ENCODE data around the gene HEY2. TPM values are rescaled to one million over a fixed set of nuclear protein-coding genes. Genes with fewer than 3 reads are reported as not detected.

Gene HEY2
- total and polyA plus RNA-seq, 7 experiments from 2014 or later = 0.14 to 0.46 (median 0.44) TPM; not detected in 2

DNA sequence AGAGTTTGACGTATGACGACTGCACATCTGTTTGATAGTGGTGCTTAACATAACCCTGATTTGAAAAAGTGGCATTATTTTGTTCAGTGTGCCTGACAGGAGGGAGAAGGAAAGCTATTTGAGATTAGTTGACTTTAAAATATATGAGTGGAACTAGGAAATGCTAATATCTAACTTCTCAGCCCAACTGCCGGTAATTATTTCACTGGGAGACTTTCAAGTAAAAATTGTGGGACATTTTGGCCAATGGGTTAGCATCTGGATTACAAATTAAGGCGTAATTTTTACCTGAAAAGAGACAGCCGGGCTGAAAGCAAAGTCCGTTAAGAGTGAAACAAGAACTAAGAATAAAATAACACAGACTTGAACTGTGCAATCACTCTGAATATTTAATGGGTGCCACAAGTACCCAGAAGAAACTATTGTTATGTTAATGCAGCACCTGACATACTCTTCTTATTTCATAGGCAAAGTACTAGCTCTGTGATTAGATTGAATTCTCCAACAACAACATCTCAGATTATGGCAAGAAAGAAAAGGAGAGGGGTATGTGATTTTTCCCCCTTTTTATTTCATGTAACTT lies 2.0 kb downstream of the HEY2 start:
- ChIA-PET CTCF (interaction anchor here (0.7 to 1.8 kb wide), 4 partner anchors 27 to 459 kb away, joined by 3 to 8 read pairs (median 4); no protein-coding TSS in a partner anchor), POLR2A (interaction anchor here (0.6 to 2.4 kb wide), 5 partner anchors 28 to 441 kb away, joined by 3 to 9 read pairs (median 5); partner anchors contain the start of genes NCOA7 and TRMT11)
- H3K9me3 ChIP-seq (ENCODE audit: control insufficient read depth in 2 of 3, low read length in 3 of 3) = no peaks in the 10 kb centered on the region
- intact Hi-C loops (cut with micrococcal nuclease) = loop anchor here in 1 of 2 donors (5.0 kb wide), 3 partner anchors 54 to 879 kb away; partner anchors contain the start of gene TPD52L1
- Mint-ChIP-seq H3K9me3 (peaks cover 0 to 2% (median 0%) of the 10 kb centered on the region in 11 donors), H3K4me1 (peaks cover 21 to 45% (median 31%) of the 10 kb centered on the region in 7 donors), H3K4me3 (peak overlapping the region in 1 of 10 donors; percentile 0), H3K27ac (peak overlapping the region in 3 of 9 donors; percentile 38 to 59 (median 45)), H3K27me3 (peaks cover 13 to 81% (median 50%) of the 10 kb centered on the region in 5 donors), H3K36me3 (no peaks in the 10 kb centered on the region)
- H3K36me3 ChIP-seq (ENCODE audit: control insufficient read depth in 2 of 3, insufficient read depth in 3 of 3, low read length in 3 of 3) = no peaks in the 10 kb centered on the region
- no peak overlapping the region for H3K27ac ChIP-seq (ENCODE audit: low read depth, low read length)
- H3K4me1 ChIP-seq (ENCODE audit: control insufficient read depth in 2 of 2, insufficient read depth in 2 of 2, low read length in 2 of 2) = peaks cover 23 to 32% of the 10 kb centered on the region in 2 donors
- no peak overlapping the region for H3K4me3 ChIP-seq (ENCODE audit: low read length)
- ATAC-seq = no peak
- no peak for DNase-seq
- peaks cover 14 to 19% of the 10 kb centered on the region in 2 donors for H3K27me3 ChIP-seq (ENCODE audit: control insufficient read depth in 2 of 2, insufficient read depth in 2 of 2, low read length in 2 of 2)

GRCh38 chr6:125752773-125753172 lies 3.3 kb downstream of the HEY2 start:
- DNase-seq = no peak
- intact Hi-C loops (cut with micrococcal nuclease) = loop anchor here (1.0 to 5.0 kb wide), 6 partner anchors 55 to 880 kb away; partner anchors contain the start of gene TPD52L1 (in 1 of the 2)
- Histone ChIP-seq H3K27me3 (ENCODE audit: control insufficient read depth in 2 of 2, insufficient read depth in 2 of 2, low read length in 2 of 2) (peaks cover 14 to 19% of the 10 kb centered on the region in 2 donors), H3K9me3 (ENCODE audit: control insufficient read depth in 2 of 3, low read length in 3 of 3) (no peaks in the 10 kb centered on the region), H3K4me3 (ENCODE audit: low read length) (no peak overlapping the region), H3K27ac (ENCODE audit: low read depth, low read length) (no peak overlapping the region), H3K4me1 (ENCODE audit: control insufficient read depth in 2 of 2, insufficient read depth in 2 of 2, low read length in 2 of 2) (peaks cover 21% of the 10 kb centered on the region in 2 donors), H3K36me3 (ENCODE audit: control insufficient read depth in 2 of 3, insufficient read depth in 3 of 3, low read length in 3 of 3) (no peaks in the 10 kb centered on the region)
- Mint-ChIP-seq H3K27me3 (peaks cover 5 to 83% (median 45%) of the 10 kb centered on the region in 5 donors), H3K4me1 (peaks cover 13 to 35% (median 21%) of the 10 kb centered on the region in 7 donors), H3K4me3 (no peak overlapping the region), H3K36me3 (no peaks in the 10 kb centered on the region), H3K9me3 (peaks cover 0 to 2% (median 0%) of the 10 kb centered on the region in 11 donors), H3K27ac (no peak overlapping the region)
- no peak for ATAC-seq
- ChIA-PET CTCF (interaction anchor here (0.6 to 2.0 kb wide), 11 partner anchors 7 to 466 kb away, joined by 3 to 23 read pairs (median 5); no protein-coding TSS in a partner anchor), POLR2A (interaction anchor here (0.8 to 1.5 kb wide), 6 partner anchors 25 to 440 kb away, joined by 3 to 8 read pairs (median 3); partner anchors contain the start of gene NCOA7)

DNA sequence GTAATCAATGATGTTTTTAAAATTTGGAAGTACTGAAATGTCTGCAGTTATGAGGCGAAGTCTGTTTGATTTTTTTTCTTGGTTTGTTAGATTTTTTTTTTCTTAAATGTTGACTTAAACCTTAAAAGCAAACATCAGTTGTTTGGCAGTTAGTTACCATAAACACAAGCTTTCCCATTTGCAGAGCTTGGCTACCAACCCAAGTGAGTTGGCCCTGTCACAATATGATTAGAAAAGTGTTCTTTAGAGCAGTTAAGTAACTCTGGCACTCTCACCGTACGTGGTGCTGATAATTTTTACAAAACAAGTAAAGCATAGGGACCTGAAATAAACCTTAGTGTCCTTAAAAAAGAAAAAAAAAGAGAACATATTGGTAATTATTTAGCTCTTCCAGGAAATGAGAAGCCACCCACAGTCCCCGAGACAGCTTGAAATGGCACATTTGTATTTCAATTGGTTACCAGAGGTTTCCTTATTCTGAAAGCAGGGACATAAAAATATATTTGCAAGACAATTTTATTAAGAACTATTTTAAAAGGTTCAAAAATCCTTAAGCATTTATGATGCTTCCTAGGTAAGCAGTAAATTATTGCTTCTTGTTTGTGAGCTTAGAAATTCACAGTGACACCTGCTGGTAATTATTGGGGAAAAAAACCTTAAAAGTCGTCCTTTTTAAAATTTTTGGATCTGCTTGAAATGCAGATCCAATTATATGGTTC lies 3.9 kb downstream of the HEY2 start:
- DNase-seq = peak in 6 of 9 donors; percentile 13 to 37 (median 32)
- peaks cover 12 to 34% (median 20%) of the 10 kb centered on the region in 7 donors for H3K4me1 Mint-ChIP-seq

GRCh38 chr6:125753937-125754259 lies 4.5 kb downstream of the HEY2 start:
- intact Hi-C loops (cut with micrococcal nuclease) = loop anchor here (1.0 to 5.0 kb wide), 5 partner anchors 57 to 882 kb away; partner anchors contain the start of gene TPD52L1 (in 1 of the 2)
- H3K36me3 Mint-ChIP-seq = no peaks in the 10 kb centered on the region
- ATAC-seq = no peak
- no peaks in the 10 kb centered on the region for H3K36me3 ChIP-seq (ENCODE audit: control insufficient read depth in 2 of 3, insufficient read depth in 3 of 3, low read length in 3 of 3)
- H3K4me1 Mint-ChIP-seq = peaks cover 12 to 29% (median 17%) of the 10 kb centered on the region in 7 donors
- H3K27me3 ChIP-seq (ENCODE audit: control insufficient read depth in 2 of 2, insufficient read depth in 2 of 2, low read length in 2 of 2) = peaks cover 7 to 19% of the 10 kb centered on the region in 2 donors
- CTCF ChIA-PET = interaction anchor here (0.6 to 2.0 kb wide), 11 partner anchors 8 to 1782 kb away, joined by 3 to 23 read pairs (median 5); partner anchors contain the start of gene TRMT11
- POLR2A ChIA-PET = interaction anchor here (1.0 to 1.5 kb wide), 5 partner anchors 27 to 441 kb away, joined by 3 to 8 read pairs (median 3); partner anchors contain the start of gene NCOA7
- no peak overlapping the region for H3K4me3 ChIP-seq (ENCODE audit: low read length)
- no peak overlapping the region for H3K27ac ChIP-seq (ENCODE audit: low read depth, low read length)
- H3K9me3 ChIP-seq (ENCODE audit: control insufficient read depth in 2 of 3, low read length in 3 of 3) = no peaks in the 10 kb centered on the region
- H3K4me1 ChIP-seq (ENCODE audit: control insufficient read depth in 2 of 2, insufficient read depth in 2 of 2, low read length in 2 of 2) = peaks cover 9 to 11% of the 10 kb centered on the region in 2 donors
- H3K9me3 Mint-ChIP-seq = peaks cover 0 to 2% (median 0%) of the 10 kb centered on the region in 11 donors
- H3K27me3 Mint-ChIP-seq = peaks cover 5 to 73% (median 42%) of the 10 kb centered on the region in 5 donors
- H3K4me3 Mint-ChIP-seq = no peak overlapping the region
- H3K27ac Mint-ChIP-seq = no peak overlapping the region
- DNase-seq = no peak

More for the DNA sequence above, 3.9 kb downstream of the HEY2 start:
- H3K9me3 ChIP-seq (ENCODE audit: control insufficient read depth in 2 of 3, low read length in 3 of 3) = no peaks in the 10 kb centered on the region
- H3K4me1 ChIP-seq (ENCODE audit: control insufficient read depth in 2 of 2, insufficient read depth in 2 of 2, low read length in 2 of 2) = peaks cover 14 to 16% of the 10 kb centered on the region in 2 donors
- CTCF ChIA-PET = interaction anchor here (0.6 to 2.0 kb wide), 16 partner anchors 8 to 1783 kb away, joined by 3 to 23 read pairs (median 4); no protein-coding TSS in a partner anchor
- no peak overlapping the region for H3K4me3 ChIP-seq (ENCODE audit: low read length)
- no peaks in the 10 kb centered on the region for H3K36me3 Mint-ChIP-seq
- no peaks in the 10 kb centered on the region for H3K36me3 ChIP-seq (ENCODE audit: control insufficient read depth in 2 of 3, insufficient read depth in 3 of 3, low read length in 3 of 3)
- intact Hi-C loops (cut with micrococcal nuclease) = loop anchor here (1.0 to 5.0 kb wide), 5 partner anchors 56 to 881 kb away; partner anchors contain the start of gene TPD52L1 (in 1 of the 2)
- ATAC-seq = no peak
- peaks cover 0 to 2% (median 0%) of the 10 kb centered on the region in 11 donors for H3K9me3 Mint-ChIP-seq
- POLR2A ChIA-PET = interaction anchor here (0.8 to 1.5 kb wide), 6 partner anchors 24 to 440 kb away, joined by 3 to 8 read pairs (median 3); partner anchors contain the start of gene NCOA7
- no peak overlapping the region for H3K27ac Mint-ChIP-seq
- no peak overlapping the region for H3K27ac ChIP-seq (ENCODE audit: low read depth, low read length)
- H3K4me3 Mint-ChIP-seq = no peak overlapping the region
- peaks cover 5 to 77% (median 45%) of the 10 kb centered on the region in 5 donors for H3K27me3 Mint-ChIP-seq
- peaks cover 11 to 19% of the 10 kb centered on the region in 2 donors for H3K27me3 ChIP-seq (ENCODE audit: control insufficient read depth in 2 of 2, insufficient read depth in 2 of 2, low read length in 2 of 2)

GRCh38 chr6:125754566-125754965 lies 5.1 kb downstream of the HEY2 start:
- DNase-seq (no peak), ATAC-seq (no peak)
- H3K27me3 Mint-ChIP-seq = peaks cover 11 to 79% (median 46%) of the 10 kb centered on the region in 5 donors
- Histone ChIP-seq H3K4me1 (ENCODE audit: control insufficient read depth in 2 of 2, insufficient read depth in 2 of 2, low read length in 2 of 2) (peaks cover 8 to 9% of the 10 kb centered on the region in 2 donors), H3K36me3 (ENCODE audit: control insufficient read depth in 2 of 3, insufficient read depth in 3 of 3, low read length in 3 of 3) (no peaks in the 10 kb centered on the region), H3K27ac (ENCODE audit: low read depth, low read length) (no peak overlapping the region), H3K27me3 (ENCODE audit: control insufficient read depth in 2 of 2, insufficient read depth in 2 of 2, low read length in 2 of 2) (peaks cover 8 to 19% of the 10 kb centered on the region in 2 donors), H3K4me3 (ENCODE audit: low read length) (no peak overlapping the region), H3K9me3 (ENCODE audit: control insufficient read depth in 2 of 3, low read length in 3 of 3) (no peaks in the 10 kb centered on the region)
- H3K36me3 Mint-ChIP-seq = peaks cover 0 to 5% (median 0%) of the 10 kb centered on the region in 5 donors
- H3K4me3 Mint-ChIP-seq = no peak overlapping the region
- intact Hi-C loops (cut with micrococcal nuclease) = loop anchor here in 1 of 2 donors (5.0 kb wide), 3 partner anchors 57 to 882 kb away; partner anchors contain the start of gene TPD52L1
- ChIA-PET POLR2A (interaction anchor here (1.5 kb wide), 1 partner anchor 203 kb away, joined by 3 read pairs; no protein-coding TSS in a partner anchor), CTCF (interaction anchor here (0.7 to 2.0 kb wide), 4 partner anchors 10 to 444 kb away, joined by 3 to 23 read pairs (median 6); partner anchors contain the start of gene TRMT11)
- H3K27ac Mint-ChIP-seq = no peak overlapping the region
- H3K4me1 Mint-ChIP-seq = peaks cover 11 to 29% (median 17%) of the 10 kb centered on the region in 7 donors
- peaks cover 0 to 7% (median 0%) of the 10 kb centered on the region in 11 donors for H3K9me3 Mint-ChIP-seq

Measured in naive thymus-derived CD4-positive, alpha-beta T cell (primary cell).